ENCODE measurements around the gene C2orf81.

The C2orf81 gene

GRCh38 chr2:74401891-74402290 is 19.5 kb downstream of the C2orf81 start:
- Mint-ChIP-seq H3K9me3 (no peaks in the 10 kb centered on the region), H3K4me3 (no peak overlapping the region), H3K27ac (no peak overlapping the region), H3K27me3 (ENCODE audit: low read depth) (peaks cover 4% of the 10 kb centered on the region), H3K4me1 (ENCODE audit: low read depth) (peaks cover 2% of the 10 kb centered on the region), H3K36me3 (ENCODE audit: low read depth) (no peaks in the 10 kb centered on the region)
- DNase-seq (ENCODE audit: low spot score) = no peak

GRCh38 chr2:74399785-74400184 is 21.6 kb downstream of the C2orf81 start:
- Mint-ChIP-seq H3K4me3 (no peak overlapping the region), H3K27ac (no peak overlapping the region), H3K4me1 (ENCODE audit: low read depth) (peaks cover 2% of the 10 kb centered on the region), H3K9me3 (no peaks in the 10 kb centered on the region), H3K36me3 (ENCODE audit: low read depth) (no peaks in the 10 kb centered on the region), H3K27me3 (ENCODE audit: low read depth) (peaks cover 8% of the 10 kb centered on the region)
- no peak for DNase-seq (ENCODE audit: low spot score)

GRCh38 chr2:74396149-74396548 is 25.3 kb downstream of the C2orf81 start:
- no peak overlapping the region for H3K27ac Mint-ChIP-seq
- DNase-seq (ENCODE audit: low spot score) = no peak
- no peak overlapping the region for H3K4me3 Mint-ChIP-seq
- no peaks in the 10 kb centered on the region for H3K9me3 Mint-ChIP-seq
- H3K27me3 Mint-ChIP-seq (ENCODE audit: low read depth) = peaks cover 5% of the 10 kb centered on the region
- peaks cover 5% of the 10 kb centered on the region for H3K4me1 Mint-ChIP-seq (ENCODE audit: low read depth)
- H3K36me3 Mint-ChIP-seq (ENCODE audit: low read depth) = no peaks in the 10 kb centered on the region

GRCh38 chr2:74393525-74393924 is 27.9 kb downstream of the C2orf81 start:
- Mint-ChIP-seq H3K36me3 (ENCODE audit: low read depth) (no peaks in the 10 kb centered on the region), H3K4me1 (ENCODE audit: low read depth) (peaks cover 11% of the 10 kb centered on the region), H3K27ac (no peak overlapping the region), H3K9me3 (no peaks in the 10 kb centered on the region), H3K4me3 (no peak overlapping the region), H3K27me3 (ENCODE audit: low read depth) (peaks cover 5% of the 10 kb centered on the region)
- DNase-seq (ENCODE audit: low spot score) = no peak

- H3K27ac Mint-ChIP-seq = no peak overlapping the region
- no peaks in the 10 kb centered on the region for H3K9me3 Mint-ChIP-seq
- DNase-seq (ENCODE audit: low spot score) = no peak
- H3K4me1 Mint-ChIP-seq (ENCODE audit: low read depth) = peaks cover 11% of the 10 kb centered on the region
- peak overlapping the region; percentile 20 for H3K4me3 Mint-ChIP-seq
- no peaks in the 10 kb centered on the region for H3K36me3 Mint-ChIP-seq (ENCODE audit: low read depth)
- H3K27me3 Mint-ChIP-seq (ENCODE audit: low read depth) = peaks cover 5% of the 10 kb centered on the region
Observed at GRCh38 chr2:74392449-74392743, 29.0 kb downstream of the C2orf81 start.

- DNase-seq (ENCODE audit: low spot score) = peak; percentile 88
- no peaks in the 10 kb centered on the region for H3K36me3 Mint-ChIP-seq (ENCODE audit: low read depth)
- peaks cover 11% of the 10 kb centered on the region for H3K4me1 Mint-ChIP-seq (ENCODE audit: low read depth)
- H3K27ac Mint-ChIP-seq = peak overlapping the region; percentile 98
- peak overlapping the region; percentile 94 for H3K4me3 Mint-ChIP-seq
- peaks cover 5% of the 10 kb centered on the region for H3K27me3 Mint-ChIP-seq (ENCODE audit: low read depth)
- H3K9me3 Mint-ChIP-seq = no peaks in the 10 kb centered on the region
Observed at GRCh38 chr2:74391580-74392448, 29.6 kb downstream of the C2orf81 start.

- Mint-ChIP-seq H3K27ac (peak overlapping the region; percentile 83), H3K4me1 (ENCODE audit: low read depth) (peaks cover 11% of the 10 kb centered on the region), H3K4me3 (peak overlapping the region; percentile 94), H3K36me3 (ENCODE audit: low read depth) (no peaks in the 10 kb centered on the region), H3K9me3 (no peaks in the 10 kb centered on the region), H3K27me3 (ENCODE audit: low read depth) (peaks cover 5% of the 10 kb centered on the region)
- no peak for DNase-seq (ENCODE audit: low spot score)
Observed at GRCh38 chr2:74391209-74391579, 30.2 kb downstream of the C2orf81 start.

- no peak for DNase-seq (ENCODE audit: low spot score)
- Mint-ChIP-seq H3K4me1 (ENCODE audit: low read depth) (peaks cover 11% of the 10 kb centered on the region), H3K36me3 (ENCODE audit: low read depth) (no peaks in the 10 kb centered on the region), H3K27ac (no peak overlapping the region), H3K4me3 (peak overlapping the region; percentile 94), H3K27me3 (ENCODE audit: low read depth) (peaks cover 5% of the 10 kb centered on the region), H3K9me3 (no peaks in the 10 kb centered on the region)
Observed at GRCh38 chr2:74390606-74391005, 30.8 kb downstream of the C2orf81 start.

- Mint-ChIP-seq H3K9me3 (no peaks in the 10 kb centered on the region), H3K4me3 (no peak overlapping the region), H3K4me1 (ENCODE audit: low read depth) (peaks cover 11% of the 10 kb centered on the region), H3K36me3 (ENCODE audit: low read depth) (no peaks in the 10 kb centered on the region), H3K27ac (no peak overlapping the region), H3K27me3 (ENCODE audit: low read depth) (no peaks in the 10 kb centered on the region)
- DNase-seq (ENCODE audit: low spot score) = no peak
Observed at GRCh38 chr2:74387346-74387745, 34.1 kb downstream of the C2orf81 start.

GRCh38 chr2:74385396-74385795 is 36.0 kb downstream of the C2orf81 start:
- no peaks in the 10 kb centered on the region for H3K9me3 Mint-ChIP-seq
- H3K4me3 Mint-ChIP-seq = no peak overlapping the region
- DNase-seq (ENCODE audit: low spot score) = no peak
- no peaks in the 10 kb centered on the region for H3K27me3 Mint-ChIP-seq (ENCODE audit: low read depth)
- H3K36me3 Mint-ChIP-seq (ENCODE audit: low read depth) = no peaks in the 10 kb centered on the region
- peaks cover 13% of the 10 kb centered on the region for H3K4me1 Mint-ChIP-seq (ENCODE audit: low read depth)
- H3K27ac Mint-ChIP-seq = no peak overlapping the region

GRCh38 chr2:74384051-74384450 is 37.4 kb downstream of the C2orf81 start:
- no peak overlapping the region for H3K27ac Mint-ChIP-seq
- H3K4me3 Mint-ChIP-seq = no peak overlapping the region
- H3K9me3 Mint-ChIP-seq = no peaks in the 10 kb centered on the region
- DNase-seq (ENCODE audit: low spot score) = no peak
- peaks cover 18% of the 10 kb centered on the region for H3K4me1 Mint-ChIP-seq (ENCODE audit: low read depth)
- no peaks in the 10 kb centered on the region for H3K36me3 Mint-ChIP-seq (ENCODE audit: low read depth)
- H3K27me3 Mint-ChIP-seq (ENCODE audit: low read depth) = no peaks in the 10 kb centered on the region

GRCh38 chr2:74383254-74383653 is 38.2 kb downstream of the C2orf81 start:
- H3K4me1 Mint-ChIP-seq (ENCODE audit: low read depth) = peaks cover 18% of the 10 kb centered on the region
- H3K36me3 Mint-ChIP-seq (ENCODE audit: low read depth) = no peaks in the 10 kb centered on the region
- H3K27me3 Mint-ChIP-seq (ENCODE audit: low read depth) = no peaks in the 10 kb centered on the region
- no peak overlapping the region for H3K4me3 Mint-ChIP-seq
- no peak for DNase-seq (ENCODE audit: low spot score)
- no peaks in the 10 kb centered on the region for H3K9me3 Mint-ChIP-seq
- no peak overlapping the region for H3K27ac Mint-ChIP-seq

GRCh38 chr2:74381751-74382150 is 39.7 kb downstream of the C2orf81 start:
- Mint-ChIP-seq H3K27me3 (ENCODE audit: low read depth) (no peaks in the 10 kb centered on the region), H3K4me1 (ENCODE audit: low read depth) (peaks cover 18% of the 10 kb centered on the region), H3K27ac (no peak overlapping the region)

GRCh38 chr2:74379851-74380789 is 41.3 kb downstream of the C2orf81 start, which contains the start of gene DCTN1:
TSS of gene DCTN1 (minus strand) at chr2:74380311. CDS start at chr2:74380037, 274 bp downstream.
- no peaks in the 10 kb centered on the region for H3K27me3 Mint-ChIP-seq (ENCODE audit: low read depth)
- no peak for DNase-seq (ENCODE audit: low spot score)
- H3K4me1 Mint-ChIP-seq (ENCODE audit: low read depth) = peaks cover 18% of the 10 kb centered on the region
- peak within 1 kb of the TSS; percentile 13 for H3K27ac Mint-ChIP-seq
- peak within 1 kb of the TSS; percentile 4 for H3K4me3 Mint-ChIP-seq
- H3K9me3 Mint-ChIP-seq = no peaks in the 10 kb centered on the region
- peaks cover 7% of the 10 kb centered on the region for H3K36me3 Mint-ChIP-seq (ENCODE audit: low read depth)

More at GRCh38 chr2:74381751-74382150, 39.7 kb downstream of the C2orf81 start:
- no peak overlapping the region for H3K4me3 Mint-ChIP-seq
- no peak for DNase-seq (ENCODE audit: low spot score)
- H3K9me3 Mint-ChIP-seq = no peaks in the 10 kb centered on the region
- H3K36me3 Mint-ChIP-seq (ENCODE audit: low read depth) = peaks cover 4% of the 10 kb centered on the region
